GM12878 (cell line): ENCODE data around the gene GZMB. TPM values are rescaled to one million over a fixed set of nuclear protein-coding genes. Genes with fewer than 3 reads are reported as not detected.

Experiments
- ATAC-seq: fragments of 200-7000 bp; cut with Tn5 transposase; 3 replicates; pipeline ENCODE4 v1.9.1; 2020; ENCODE audit warnings: mild to moderate bottlenecking, moderate library complexity
- BruUV-seq: library from RNA; stranded (reverse); fragments of 400-500 nt; replicated peaks from 2 replicates; lab custom pipeline; 2021; lab: Mats Ljungman, UMichigan
- CTCF ChIA-PET: fragments of 300-600 bp; sonication (Branson Sonifier 250); formaldehyde crosslinking; extraction: SDS; loops from one replicate; lab custom pipeline; 2021; ENCODE audit warnings: inconsistent platforms; lab: Yijun Ruan, JAX
- POLR2A ChIA-PET: fragments of 350-600 bp; formaldehyde crosslinking; extraction: SDS; loops from one replicate; lab custom pipeline; 2021; ENCODE audit warnings: inconsistent platforms; lab: Charles Lee
- RAD21 ChIA-PET: fragments of 300-600 bp; sonication (Branson Sonifier 250); formaldehyde crosslinking; loops from one replicate; lab custom pipeline; 2023; ENCODE audit warnings: antibody characterized with exemption; ENCODE audit not compliant: unreplicated experiment; lab: Charles Lee
- SMC1A ChIA-PET: fragments of 300-600 bp; sonication (Branson Sonifier 250); formaldehyde crosslinking; loops from one replicate; lab custom pipeline; 2023; ENCODE audit not compliant: unreplicated experiment, uncharacterized antibody; lab: Charles Lee
- DNase-seq: peaks from one replicate; pipeline ENCODE4 v3.0.0-alpha.2; 2011; ENCODE audit warnings: low read depth, low spot score
- FAIRE-seq: peaks from 3 replicates; lab custom pipeline; 2011; peaks lifted over from hg19 to GRCh38; lab: Jason Lieb, UNC
- H2AFZ ChIP-seq: 2 replicates; pipeline ENCODE4 v1.6.0; 2011; ENCODE audit warnings: low read depth, low read length, control low read depth; ENCODE audit not compliant: control insufficient read depth
- H3K27ac ChIP-seq: 2 replicates; pipeline ENCODE4 v1.5.1; 2011; ENCODE audit warnings: control low read depth; ENCODE audit not compliant: control insufficient read depth, insufficient read depth
- H3K27me3 ChIP-seq, 2 experiments: replicated peaks in 1 of 2; 2 replicates each; pipeline versions ENCODE4 v1.6.0 to v1.6.1; 2011; ENCODE audit warnings: low read length in 1 of 2; ENCODE audit not compliant: control insufficient read depth in 2 of 2, insufficient read depth in 2 of 2
- H3K36me3 ChIP-seq, 2 experiments: 2 replicates each; pipeline ENCODE4 v1.5.1; 2011; ENCODE audit warnings: low read length in 1 of 2; ENCODE audit not compliant: control insufficient read depth in 2 of 2, insufficient read depth in 2 of 2
- H3K4me1 ChIP-seq: 2 replicates; pipeline ENCODE4 v1.6.1; 2011; ENCODE audit warnings: mild to moderate bottlenecking, low read length, moderate library complexity, mixed read lengths; ENCODE audit not compliant: control insufficient read depth, insufficient read depth
- H3K4me2 ChIP-seq: 2 replicates; pipeline ENCODE4 v1.6.0; 2011; ENCODE audit warnings: control low read depth; ENCODE audit not compliant: control insufficient read depth, insufficient read depth
- H3K4me3 ChIP-seq: fragments of 200-600 bp; sonication (generic); 2 replicates; pipeline ENCODE4 v1.5.1; 2016
- H3K79me2 ChIP-seq: 2 replicates; pipeline ENCODE4 v1.6.0; 2011; ENCODE audit warnings: low read length; ENCODE audit not compliant: control insufficient read depth, insufficient read depth
- H3K9ac ChIP-seq: 2 replicates; pipeline ENCODE4 v1.8.0; 2011; ENCODE audit warnings: low read length, control low read depth, mixed read lengths; ENCODE audit not compliant: control insufficient read depth, insufficient read depth
- H3K9me3 ChIP-seq: replicated peaks from 3 replicates; pipeline ENCODE4 v1.5.1; 2011; ENCODE audit warnings: mild to moderate bottlenecking, low read length; ENCODE audit not compliant: control insufficient read depth, insufficient read depth
- H4K20me1 ChIP-seq: 2 replicates; pipeline ENCODE4 v1.6.0; 2011; ENCODE audit not compliant: control insufficient read depth, insufficient read depth
- BRCA1 ChIP-seq: IDR thresholded peaks from 2 replicates; pipeline ENCODE4 v1.6.1; 2011; ENCODE audit warnings: low read depth, low read length, improper control_type of control experiment
- CBX5 ChIP-seq: sonication (generic); IDR thresholded peaks from 2 replicates; pipeline ENCODE4 v1.6.1; 2016; ENCODE audit warnings: low read depth, moderate library complexity, mild to moderate bottlenecking, inconsistent platforms
- CREM ChIP-seq: IDR thresholded peaks from 2 replicates; pipeline ENCODE4 v1.6.1; 2014; ENCODE audit warnings: antibody characterized with exemption, low read depth
- EP300 ChIP-seq, 2 experiments: fragments of 150-350 bp in 1 of 2; IDR thresholded peaks; 2 replicates each; pipeline ENCODE4 v1.6.1; 2011 to 2012; ENCODE audit warnings: low read depth in 2 of 2, low read length in 2 of 2, borderline replicate concordance in 1 of 2, improper control_type of control experiment in 1 of 2, inconsistent platforms in 1 of 2; ENCODE audit not compliant: control insufficient read depth in 1 of 2
- ETV6 ChIP-seq, 2 experiments: fragments of 450-650 bp in 1 of 2; IDR thresholded peaks in 1 of 2; conservative IDR thresholded peaks in 1 of 2; 2 replicates each; pipeline ENCODE4 v1.6.1; 2014; ENCODE audit warnings: antibody characterized with exemption in 1 of 2, borderline replicate concordance in 1 of 2, low read depth in 1 of 2, mild to moderate bottlenecking in 1 of 2, moderate library complexity in 1 of 2
- FOS ChIP-seq: IDR thresholded peaks from 3 replicates; pipeline ENCODE4 v1.6.1; 2011; ENCODE audit warnings: borderline replicate concordance; ENCODE audit not compliant: insufficient read length; ENCODE audit errors: extremely low read depth
- IKZF1 ChIP-seq: fragments of 450-650 bp; conservative IDR thresholded peaks from 2 replicates; pipeline ENCODE4 v1.6.1; 2017; ENCODE audit warnings: antibody characterized with exemption, mild to moderate bottlenecking
- KAT2A ChIP-seq: conservative IDR thresholded peaks from 2 replicates; pipeline ENCODE4 v1.6.1; 2011; ENCODE audit warnings: low read depth, low read length; ENCODE audit not compliant: control insufficient read depth
- KDM1A ChIP-seq: fragments of 200-600 bp; sonication (generic); IDR thresholded peaks from 2 replicates; pipeline ENCODE4 v1.6.1; 2016; ENCODE audit warnings: borderline replicate concordance
- NRF1 ChIP-seq: conservative IDR thresholded peaks from 2 replicates; pipeline ENCODE4 v1.6.1; 2011; ENCODE audit warnings: mild to moderate bottlenecking, low read depth, low read length, improper control_type of control experiment
- SP1 ChIP-seq: IDR thresholded peaks from one replicate; pipeline ENCODE4 v1.6.1; 2011; ENCODE audit warnings: low read depth, low read length
- SRF ChIP-seq, 2 experiments: IDR thresholded peaks; 2 replicates each; pipeline ENCODE4 v1.6.1; 2011; ENCODE audit warnings: low read depth in 2 of 2, low read length in 2 of 2, mild to moderate bottlenecking in 1 of 2, moderate library complexity in 1 of 2
- SUZ12 ChIP-seq: fragments of 200-600 bp; sonication (generic); IDR thresholded peaks from one replicate; pipeline ENCODE4 v1.6.1; 2018; ENCODE audit warnings: antibody characterized with exemption, mild to moderate bottlenecking; ENCODE audit not compliant: unreplicated experiment
- TCF12 ChIP-seq: IDR thresholded peaks from 2 replicates; pipeline ENCODE4 v1.6.1; 2011; ENCODE audit warnings: low read depth, mild to moderate bottlenecking, low read length
- TCF7 ChIP-seq: IDR thresholded peaks from 2 replicates; pipeline ENCODE4 v1.6.1; 2014; ENCODE audit warnings: antibody characterized with exemption, borderline replicate concordance
- ZNF24 ChIP-seq: fragments of 450-650 bp; IDR thresholded peaks from 2 replicates; pipeline ENCODE4 v1.6.1; 2017; ENCODE audit warnings: antibody characterized with exemption, mild to moderate bottlenecking
- ZNF274 ChIP-seq: IDR thresholded peaks from one replicate; pipeline ENCODE4 v1.8.0; 2011; ENCODE audit not compliant: insufficient read length, insufficient read depth
- ZNF384 ChIP-seq: IDR thresholded peaks from 2 replicates; pipeline ENCODE4 v1.6.1; 2012; ENCODE audit warnings: low read depth, mild to moderate bottlenecking, low read length, improper control_type of control experiment, borderline replicate concordance
- ZNF687 ChIP-seq: fragments of 450-650 bp; IDR thresholded peaks from 2 replicates; pipeline ENCODE4 v1.6.1; 2017; ENCODE audit warnings: mild to moderate bottlenecking, moderate library complexity
- WGBS: methylation state at CpG from one replicate; pipeline ENCODE4 v1.1.6; 2016; ENCODE audit warnings: low lambda C conversion rate; ENCODE audit not compliant: insufficient replicate concordance, insufficient coverage; ENCODE audit errors: missing lambda C conversion rate; 5-methylcytosine and 5-hydroxymethylcytosine counted together
- in situ Hi-C: fragments of 300-500 bp; cut with MboI; formaldehyde crosslinking; loops from 9 replicates; pipeline ENCODE4 v1.14.3; 2018; ENCODE audit warnings: mixed read lengths
- intact Hi-C: fragments of 100-400 bp; cut with micrococcal nuclease; formaldehyde crosslinking; loops from one replicate; pipeline ENCODE4 v1.14.2; 2022; ENCODE audit not compliant: unreplicated experiment
- polyA plus RNA-seq, 11 experiments: library from polyadenylated mRNA; depleted of rRNA in 4 of 11; unstranded in 6 of 11; stranded (reverse) in 5 of 11; fragments of >200 nt; fragmentation: Nextera tagmentation in 4 of 11; fragmentation: Illumina TruSeq in 1 of 11; extraction: Ambion mirVana in 4 of 11; extraction: Trizol in 1 of 11; gene quantifications; 1 replicate in 1 of 11; 2 replicates in 10 of 11; pipeline versions ENCODE4 v1.2.1 to v1.2.3, GENCODE V29; 2011 to 2016; ENCODE audit warnings: inconsistent platforms in 2 of 11, missing spikeins in 2 of 11, low read depth in 1 of 11
- total RNA-seq, 4 experiments: library from RNA; depleted of rRNA in 3 of 4; stranded (reverse); fragments of >200 nt in 3 of 4; fragmentation: Illumina TruSeq in 1 of 4; extraction: Trizol in 1 of 4; gene quantifications; 2 replicates each; pipeline versions ENCODE4 v1.2.1 to v1.2.3, GENCODE V29; 2013 to 2021

GZMB gene
- total and polyA plus RNA-seq, 10 of the 15 experiments (the other 5 are each of a cell fraction or from before 2014, with no cell fraction given), result 0.19 to 0.87 (median 0.38) TPM; not detected in 7

DNA sequence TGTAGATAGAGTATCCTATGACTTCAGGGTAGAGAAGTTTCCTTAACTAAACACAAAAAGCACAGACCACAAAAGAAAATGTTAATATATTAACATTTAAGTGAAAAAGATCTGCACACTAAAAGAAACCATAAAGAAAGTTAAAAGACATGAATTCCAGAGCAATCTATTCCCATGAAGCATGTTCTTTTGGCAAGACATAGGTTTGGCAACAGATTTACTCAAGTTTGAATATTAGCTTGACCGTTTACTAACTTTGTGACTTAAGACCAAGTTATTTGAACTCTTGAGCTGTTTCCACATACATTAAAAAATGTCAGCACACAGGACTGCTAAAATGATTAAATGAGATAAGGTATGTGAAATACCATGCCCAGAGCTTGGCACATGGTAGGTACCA lies 35.7 kb upstream of the GZMB start (continued):
- TF ChIP-seq ZNF687, result no peak
- TF ChIP-seq SRF (IDR thresholded peaks at IDR 0.05; ENCODE audit: low read depth in 2 of 2, low read length in 2 of 2), result no peak
- no peak for TF ChIP-seq EP300 (IDR thresholded peaks at IDR 0.05; ENCODE audit: borderline replicate concordance in 1 of 2, control insufficient read depth in 1 of 2, low read depth in 2 of 2, low read length in 2 of 2)
- no peak for TF ChIP-seq KDM1A
- TF ChIP-seq ZNF274, result no peak

DNA sequence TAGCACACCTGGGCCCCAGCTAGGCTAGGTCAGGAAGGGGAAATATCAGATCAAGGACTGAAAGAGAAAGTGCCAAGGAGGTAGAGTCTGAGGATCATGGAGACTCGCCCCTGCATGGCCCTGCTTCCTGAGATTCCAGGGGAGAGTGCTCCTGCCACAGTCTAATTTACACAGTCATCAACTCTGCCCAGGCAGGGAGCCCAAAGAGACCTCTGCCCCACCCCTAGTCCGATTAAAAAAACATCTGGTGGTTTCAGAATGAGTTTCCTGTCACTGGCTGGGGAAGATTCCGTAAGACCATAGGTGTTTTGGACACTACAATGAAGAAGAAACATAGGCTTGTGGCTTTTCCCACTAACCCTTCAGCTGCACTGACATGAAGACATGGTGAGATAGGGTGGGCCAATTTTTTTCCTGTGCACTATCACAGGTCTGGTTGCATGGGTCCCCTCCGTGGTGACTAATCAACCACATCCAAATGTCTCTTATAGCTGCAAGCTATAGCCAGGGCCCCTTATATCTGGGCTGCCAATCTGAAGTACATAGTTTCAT lies 31.5 kb upstream of the GZMB start:
- H2AFZ ChIP-seq, result peak overlapping the region; percentile 60
- peak overlapping the region; percentile 25; the same call in 1 of the 2 replicates for H3K9ac ChIP-seq
- ATAC-seq (peak; percentile 96), FAIRE-seq (no peak), DNase-seq (peak; percentile 77)
- BruUV-seq, result no TSS peak
- no peaks in the 10 kb centered on the region for H3K36me3 ChIP-seq
- peak overlapping the region; percentile 34; the same call in 1 of the 2 replicates for H3K4me3 ChIP-seq
- in situ Hi-C loops (no loop called here), intact Hi-C loops (loop anchor here (1.0 kb wide), 1 partner anchor 8 kb away; no protein-coding TSS in a partner anchor)
- H4K20me1 ChIP-seq, result no peaks in the 10 kb centered on the region
- SMC1A ChIA-PET, result interaction anchor here (0.6 to 1.1 kb wide), 5 partner anchors 8 to 71 kb away, joined by 3 to 5 read pairs (median 4); no protein-coding TSS in a partner anchor
- CTCF ChIA-PET, result interaction anchor here (0.6 to 1.5 kb wide), 5 partner anchors 9 to 60 kb away, joined by 3 to 7 read pairs (median 5); no protein-coding TSS in a partner anchor
- H3K4me2 ChIP-seq, result peak overlapping the region; percentile 83
- H3K27me3 ChIP-seq, result no peaks in the 10 kb centered on the region
- RAD21 ChIA-PET, result interaction anchor here (0.9 to 1.1 kb wide), 2 partner anchors 8 to 9 kb away, joined by 3 to 5 read pairs; no protein-coding TSS in a partner anchor
- POLR2A ChIA-PET, result interaction anchor here (0.6 kb wide), 1 partner anchor 487 kb away, joined by 3 read pairs; no protein-coding TSS in a partner anchor
- H3K79me2 ChIP-seq, result no peaks in the 10 kb centered on the region
- under 1% methylated on average over 4 of the region's 4 CpGs for WGBS
- peaks cover 1% of the 10 kb centered on the region; the same call in 1 of the 3 replicates for H3K9me3 ChIP-seq
- H3K27ac ChIP-seq, result peak overlapping the region; percentile 84
- H3K4me1 ChIP-seq, result peaks cover 19% of the 10 kb centered on the region
- no peak for TF ChIP-seq NRF1
- TF ChIP-seq ETV6 (conservative IDR thresholded peaks at IDR 0.05 in 1 of 2, IDR thresholded peaks at IDR 0.05 in 1 of 2; ENCODE audit: borderline replicate concordance in 1 of 2, low read depth in 1 of 2), result 0 out of 4 replicates have a peak, but pooled peaks of 1 of the 2 experiments have one; percentile 40
- peak; percentile 79 for TF ChIP-seq IKZF1
- TF ChIP-seq BRCA1, result no peak
- TF ChIP-seq ZNF24, result no peak
- no peak for TF ChIP-seq SUZ12
- no peak for TF ChIP-seq KAT2A
- TF ChIP-seq TCF7, result peak; percentile 44; the same call in 1 of the 2 replicates
- TF ChIP-seq FOS, result no peak
- TF ChIP-seq ZNF384, result peak; percentile 38; the same call in 1 of the 2 replicates
- TF ChIP-seq CBX5, result 0 out of 2 replicates have a peak, but pooled peaks have one; percentile 45
- TF ChIP-seq SP1, result no peak
- peak; percentile 83 for TF ChIP-seq TCF12
- TF ChIP-seq CREM, result peak; percentile 41; the same call in 1 of the 2 replicates
